ENCODE results near the gene RAB8A. TPM values are rescaled to one million over a fixed set of nuclear protein-coding genes. Genes with fewer than 3 reads are reported as not detected.

RAB8A gene
- total RNA-seq, 4 donors from 2014 or later, result 22.3 to 102 (median 67.9) TPM

DNA sequence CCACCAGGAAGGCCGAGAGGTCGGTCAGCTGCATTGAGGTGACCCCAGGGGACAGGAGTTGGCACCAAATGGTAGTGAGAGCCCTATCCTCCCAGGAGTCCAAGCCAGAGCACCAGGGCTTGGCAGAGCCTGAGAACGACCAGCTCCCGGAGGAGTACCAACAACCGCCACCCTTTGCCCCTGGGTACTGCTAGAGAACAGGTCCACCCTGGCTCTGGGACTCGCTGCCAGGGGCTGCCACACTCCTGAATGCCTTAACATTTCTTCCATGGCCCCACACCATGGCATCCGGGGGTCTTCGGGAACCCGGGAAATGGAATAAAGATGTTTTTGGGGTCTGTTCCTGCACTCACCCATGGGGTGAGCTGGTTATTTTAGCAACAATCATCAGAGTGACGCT, 45.9 kb downstream of the RAB8A start:
- Histone ChIP-seq H3K4me3 (no peak overlapping the region), H3K27ac (no peak overlapping the region), H3K27me3 (no peaks in the 10 kb centered on the region), H3K9me3 (no peaks in the 10 kb centered on the region), H3K4me1 (no peaks in the 10 kb centered on the region), H3K36me3 (peaks cover 0 to 5% (median 0%) of the 10 kb centered on the region in 4 donors)
- TF ChIP-seq POLR2A (IDR thresholded peaks at IDR 0.05) (no peak), EP300 (IDR thresholded peaks at IDR 0.05; ENCODE audit: low read depth) (no peak), POLR2AphosphoS5 (IDR thresholded peaks at IDR 0.05) (no peak), CTCF (IDR thresholded peaks at IDR 0.05) (no peak)
- WGBS, 2 donors (ENCODE audit: low coverage in 1 of 2), result 92% methylated on average over 10 of the region's 10 CpGs; no CpG with 5 or more reads in 1 of the 2 donors
- no peak for DNase-seq
- intact Hi-C loops (cut with DNase I; ENCODE audit: low total_unique reads), result no loop called here
- in situ Hi-C loops (cut with MboI; ENCODE audit: low pct_ligation_motif_present in 1 of 4, low pct_unique_long_range_greater_than_20kb in 1 of 4, low sequenced_read_pairs in 3 of 4), result no loop called here

DNA sequence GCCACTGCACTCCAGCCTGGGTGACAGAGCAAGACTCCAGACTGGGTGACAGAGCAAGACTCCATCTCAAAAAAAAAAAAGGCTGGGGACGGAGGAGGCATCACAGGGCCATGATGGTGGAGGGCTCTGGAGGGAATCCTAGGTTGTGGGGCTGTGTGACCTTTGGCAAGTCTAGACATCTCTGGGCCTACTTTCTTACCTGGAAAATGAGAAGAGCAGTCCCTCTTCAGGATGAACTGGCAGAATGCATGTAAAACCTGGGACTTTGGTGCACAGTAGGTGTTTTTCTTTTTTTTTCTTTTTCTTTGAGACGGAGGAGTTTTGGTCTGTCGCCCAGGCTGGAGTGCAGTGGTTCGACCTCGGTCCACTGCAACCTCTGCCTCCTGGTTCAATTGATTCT, 48.0 kb downstream of the RAB8A start:
- H3K27ac ChIP-seq, result no peak overlapping the region
- in situ Hi-C loops (cut with MboI; ENCODE audit: low pct_ligation_motif_present in 1 of 4, low pct_unique_long_range_greater_than_20kb in 1 of 4, low sequenced_read_pairs in 3 of 4), result no loop called here
- no peak for DNase-seq
- H3K4me3 ChIP-seq, result no peak overlapping the region
- H3K27me3 ChIP-seq, result no peaks in the 10 kb centered on the region
- peaks cover 0 to 12% (median 0%) of the 10 kb centered on the region in 4 donors for H3K4me1 ChIP-seq
- no peaks in the 10 kb centered on the region for H3K9me3 ChIP-seq
- intact Hi-C loops (cut with DNase I; ENCODE audit: low total_unique reads), result no loop called here
- TF ChIP-seq POLR2A (IDR thresholded peaks at IDR 0.05) (no peak), CTCF (IDR thresholded peaks at IDR 0.05) (no peak), POLR2AphosphoS5 (IDR thresholded peaks at IDR 0.05) (no peak), EP300 (IDR thresholded peaks at IDR 0.05; ENCODE audit: low read depth) (no peak)
- 89% methylated on average over 4 to 5 of the region's 5 CpGs for WGBS, 2 donors (ENCODE audit: low coverage in 1 of 2)
- H3K36me3 ChIP-seq, result no peaks in the 10 kb centered on the region

- H3K9me3 ChIP-seq, result no peaks in the 10 kb centered on the region
- 52% methylated on average over 6 of the region's 6 CpGs; no CpG with 5 or more reads in 1 of the 2 donors for WGBS, 2 donors (ENCODE audit: low coverage in 1 of 2)
- in situ Hi-C loops (cut with MboI; ENCODE audit: low pct_ligation_motif_present in 1 of 4, low pct_unique_long_range_greater_than_20kb in 1 of 4, low sequenced_read_pairs in 3 of 4), result no loop called here
- no peak overlapping the region for H3K27ac ChIP-seq
- no peaks in the 10 kb centered on the region for H3K36me3 ChIP-seq
- TF ChIP-seq EP300 (IDR thresholded peaks at IDR 0.05; ENCODE audit: low read depth), result no peak
- no peak for TF ChIP-seq POLR2AphosphoS5 (IDR thresholded peaks at IDR 0.05)
- no peak for TF ChIP-seq POLR2A (IDR thresholded peaks at IDR 0.05)
- no peaks in the 10 kb centered on the region for H3K27me3 ChIP-seq
- no peak overlapping the region for H3K4me3 ChIP-seq
- intact Hi-C loops (cut with DNase I; ENCODE audit: low total_unique reads), result no loop called here
- no peak for DNase-seq
- peaks cover 0 to 12% (median 0%) of the 10 kb centered on the region in 4 donors for H3K4me1 ChIP-seq
Observed at GRCh38 chr19:16160445-16160942, 48.8 kb downstream of the RAB8A start.

DNA sequence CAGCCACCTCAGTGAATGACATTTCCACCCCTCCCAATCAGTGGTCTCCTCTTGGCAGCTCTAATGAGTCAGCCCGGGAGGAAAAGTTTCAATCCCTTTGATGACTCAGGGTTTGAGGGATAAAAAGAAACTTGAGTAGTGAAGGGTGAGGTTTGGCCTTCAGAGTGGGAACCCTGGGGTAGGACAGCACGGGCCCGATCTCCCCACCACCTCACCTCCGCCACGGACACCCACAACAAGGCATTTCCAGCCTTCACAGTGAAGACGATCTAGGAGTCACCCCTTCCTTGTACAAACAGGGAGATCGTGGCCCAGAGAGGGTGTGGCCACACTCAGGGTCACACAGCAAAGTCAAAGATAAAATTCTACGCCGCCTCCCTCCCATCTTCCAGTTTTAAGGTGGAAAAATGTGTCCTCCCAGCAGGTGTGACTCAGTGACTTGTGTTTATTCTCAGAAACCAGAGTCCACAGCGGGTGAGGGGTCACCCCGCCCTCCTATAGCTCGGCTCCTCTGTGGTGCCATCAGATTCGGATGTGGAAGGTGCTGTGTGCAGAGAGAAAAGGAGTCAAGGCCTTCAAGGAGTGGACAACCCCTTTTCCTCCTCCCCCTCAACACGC, 49.4 kb downstream of the RAB8A start:
- Histone ChIP-seq H3K36me3 (no peaks in the 10 kb centered on the region), H3K9me3 (no peaks in the 10 kb centered on the region), H3K4me1 (peaks cover 0 to 12% (median 0%) of the 10 kb centered on the region in 4 donors), H3K27ac (no peak overlapping the region), H3K27me3 (no peaks in the 10 kb centered on the region), H3K4me3 (no peak overlapping the region)
- in situ Hi-C loops (cut with MboI; ENCODE audit: low pct_ligation_motif_present in 1 of 4, low pct_unique_long_range_greater_than_20kb in 1 of 4, low sequenced_read_pairs in 3 of 4) (no loop called here), intact Hi-C loops (cut with DNase I; ENCODE audit: low total_unique reads) (no loop called here)
- TF ChIP-seq POLR2A (IDR thresholded peaks at IDR 0.05), result no peak
- no peak for TF ChIP-seq POLR2AphosphoS5 (IDR thresholded peaks at IDR 0.05)
- no peak for TF ChIP-seq EP300 (IDR thresholded peaks at IDR 0.05; ENCODE audit: low read depth)
- TF ChIP-seq CTCF (IDR thresholded peaks at IDR 0.05), result no peak
- 55% methylated on average over 14 of the region's 14 CpGs; no CpG with 5 or more reads in 1 of the 2 donors for WGBS, 2 donors (ENCODE audit: low coverage in 1 of 2)
- DNase-seq, result peak; percentile 47
